IMR-90 (cell line): ENCODE results near the gene GEMIN2. TPM values are rescaled to one million over a fixed set of nuclear protein-coding genes. Genes with fewer than 3 reads are reported as not detected.

ENCODE experiments used
- ATAC-seq: fragments of 200-7000 bp; cut with Tn5 transposase; 2 replicates; pipeline ENCODE4 v1.9.1; 2020; ENCODE audit warnings: low read depth, mild to moderate bottlenecking, moderate library complexity
- Bru-seq: library from RNA; stranded (reverse); fragments of 400-500 nt; gene quantifications from one replicate; lab custom pipeline; 2021; lab: Mats Ljungman, UMichigan
- BruChase-seq, 2 experiments: library from RNA; stranded (reverse); fragments of 400-500 nt; gene quantifications; one replicate each; lab custom pipeline; 2021; lab: Mats Ljungman, UMichigan
- BruUV-seq: library from RNA; stranded (reverse); fragments of 400-500 nt; replicated peaks from 2 replicates; lab custom pipeline; 2021; lab: Mats Ljungman, UMichigan
- CTCF ChIA-PET: fragments of 300-600 bp; formaldehyde crosslinking; extraction: SDS; loops from one replicate; lab custom pipeline; 2021; ENCODE audit warnings: antibody characterized with exemption; lab: Yijun Ruan, JAX
- POLR2A ChIA-PET: fragments of 300-600 bp; sonication (Branson Sonifier 250); formaldehyde crosslinking; loops from one replicate; lab custom pipeline; 2022; ENCODE audit warnings: antibody characterized with exemption; ENCODE audit not compliant: unreplicated experiment; lab: Charles Lee
- DNase-seq: peaks from one replicate; pipeline ENCODE4 v3.0.0; 2013
- H2AFZ ChIP-seq: replicated peaks from 2 replicates; pipeline ENCODE3; 2013; ENCODE audit warnings: low read length, mild to moderate bottlenecking; ENCODE audit not compliant: poor library complexity
- H2AK5ac ChIP-seq: 2 replicates; pipeline ENCODE4 v1.6.1; 2013; ENCODE audit warnings: low read depth, low read length, inconsistent platforms
- H2AK9ac ChIP-seq: replicated peaks from 2 replicates; pipeline ENCODE3; 2013; ENCODE audit warnings: mild to moderate bottlenecking, low read depth, low read length, moderate library complexity; ENCODE audit not compliant: poor library complexity
- H2BK120ac ChIP-seq: 2 replicates; pipeline ENCODE4 v1.6.1; 2013; ENCODE audit warnings: low read depth, low read length, inconsistent platforms
- H2BK15ac ChIP-seq: 3 replicates; pipeline ENCODE4 v1.6.1; 2013; ENCODE audit warnings: low read depth, low read length, inconsistent platforms
- H2BK20ac ChIP-seq: 2 replicates; pipeline ENCODE4 v1.6.1; 2013; ENCODE audit warnings: low read depth, mild to moderate bottlenecking, inconsistent platforms, low read length, moderate library complexity
- H2BK5ac ChIP-seq: 2 replicates; pipeline ENCODE4 v1.6.1; 2013; ENCODE audit warnings: mild to moderate bottlenecking, low read depth, low read length, inconsistent platforms; ENCODE audit not compliant: poor library complexity, severe bottlenecking
- H3K14ac ChIP-seq: replicated peaks from 2 replicates; pipeline ENCODE4 v1.6.1; 2013; ENCODE audit warnings: low read depth, low read length, inconsistent platforms
- H3K18ac ChIP-seq: 2 replicates; pipeline ENCODE4 v1.6.1; 2013; ENCODE audit warnings: low read depth, low read length, control low read depth
- H3K23ac ChIP-seq: 2 replicates; pipeline ENCODE4 v1.6.1; 2013; ENCODE audit warnings: low read depth, low read length, inconsistent platforms
- H3K27ac ChIP-seq: 2 replicates; pipeline ENCODE4 v1.5.1; 2013; ENCODE audit warnings: mild to moderate bottlenecking, control low read depth, low read length; ENCODE audit not compliant: insufficient read depth
- H3K27me3 ChIP-seq: 2 replicates; pipeline ENCODE4 v1.6.1; 2013; ENCODE audit warnings: low read length; ENCODE audit not compliant: control insufficient read depth, insufficient read depth
- H3K36me3 ChIP-seq: 2 replicates; pipeline ENCODE4 v1.6.1; 2013; ENCODE audit warnings: low read length, mixed read lengths; ENCODE audit not compliant: control insufficient read depth, insufficient read depth
- H3K4ac ChIP-seq: 2 replicates; pipeline ENCODE4 v1.6.1; 2013; ENCODE audit warnings: low read depth, low read length, inconsistent platforms
- H3K4me1 ChIP-seq: 2 replicates; pipeline ENCODE4 v1.6.1; 2013; ENCODE audit warnings: low read length, mixed read lengths; ENCODE audit not compliant: control insufficient read depth, insufficient read depth
- H3K4me2 ChIP-seq: 2 replicates; pipeline ENCODE4 v1.6.1; 2013; ENCODE audit warnings: low read depth, mild to moderate bottlenecking, control low read depth, low read length, moderate library complexity
- H3K4me3 ChIP-seq: 2 replicates; pipeline ENCODE4 v1.5.1; 2013; ENCODE audit warnings: low read depth, mild to moderate bottlenecking, control low read depth, low read length, moderate library complexity; ENCODE audit not compliant: insufficient read depth
- H3K56ac ChIP-seq: 2 replicates; pipeline ENCODE4 v1.6.1; 2013; ENCODE audit warnings: low read length, inconsistent platforms; ENCODE audit not compliant: insufficient read depth; ENCODE audit errors: extremely low read depth
- H3K79me1 ChIP-seq, 2 experiments: 2 replicates each; pipeline ENCODE4 v1.6.1; 2013; ENCODE audit warnings: low read length in 2 of 2, inconsistent platforms in 1 of 2, low read depth in 1 of 2
- H3K9ac ChIP-seq: 2 replicates; pipeline ENCODE4 v1.6.1; 2013; ENCODE audit warnings: low read depth, low read length, control low read depth
- H3K9me1 ChIP-seq: 2 replicates; pipeline ENCODE4 v1.6.1; 2013; ENCODE audit warnings: low read length, inconsistent platforms; ENCODE audit not compliant: insufficient read depth
- H3K9me3 ChIP-seq: 2 replicates; pipeline ENCODE4 v1.6.1; 2013; ENCODE audit warnings: low read length; ENCODE audit not compliant: control insufficient read depth, insufficient read depth
- H4K20me1 ChIP-seq: 2 replicates; pipeline ENCODE4 v1.6.1; 2013; ENCODE audit warnings: low read length, inconsistent platforms; ENCODE audit not compliant: insufficient read depth
- H4K5ac ChIP-seq: 2 replicates; pipeline ENCODE4 v1.6.1; 2013; ENCODE audit warnings: mild to moderate bottlenecking, low read depth, low read length, control low read depth
- H4K8ac ChIP-seq, 2 experiments: 2 replicates each; pipeline ENCODE4 v1.6.1; 2013; ENCODE audit warnings: low read depth in 2 of 2, low read length in 2 of 2, control low read depth in 1 of 2, inconsistent platforms in 1 of 2
- H4K91ac ChIP-seq: 2 replicates; pipeline ENCODE4 v1.6.1; 2013; ENCODE audit warnings: low read depth, low read length, inconsistent platforms; ENCODE audit not compliant: insufficient read depth
- CEBPB ChIP-seq: IDR thresholded peaks from 2 replicates; pipeline ENCODE4 v1.6.1; 2012; ENCODE audit warnings: low read depth, low read length, improper control_type of control experiment
- CTCF ChIP-seq: conservative IDR thresholded peaks from 2 replicates; pipeline ENCODE4 v1.5.1; 2012; ENCODE audit warnings: mild to moderate bottlenecking, low read depth, low read length, improper control_type of control experiment
- FOS ChIP-seq: fragments of 150-350 bp; IDR thresholded peaks from 2 replicates; pipeline ENCODE4 v1.6.1; 2016; ENCODE audit warnings: low read depth, low read length
- MAFK ChIP-seq: IDR thresholded peaks from 2 replicates; pipeline ENCODE4 v1.6.1; 2012; ENCODE audit warnings: low read depth, low read length, improper control_type of control experiment
- MXI1 ChIP-seq: IDR thresholded peaks from 2 replicates; pipeline ENCODE4 v1.6.1; 2012; ENCODE audit warnings: low read depth, mild to moderate bottlenecking, low read length, moderate library complexity, borderline replicate concordance
- NFE2L2 ChIP-seq: fragments of 150-350 bp; IDR thresholded peaks from 2 replicates; pipeline ENCODE4 v1.6.1; 2016; ENCODE audit warnings: low read depth, mild to moderate bottlenecking, low read length
- RCOR1 ChIP-seq: IDR thresholded peaks from 2 replicates; pipeline ENCODE4 v1.6.1; 2012; ENCODE audit warnings: mild to moderate bottlenecking, low read length, improper control_type of control experiment; ENCODE audit not compliant: insufficient replicate concordance
- RFX5 ChIP-seq: IDR thresholded peaks from 2 replicates; pipeline ENCODE4 v1.8.0; 2012; ENCODE audit warnings: low read depth, mild to moderate bottlenecking, low read length, moderate library complexity
- SMC3 ChIP-seq: fragments of 150-350 bp; IDR thresholded peaks from 2 replicates; pipeline ENCODE4 v1.6.1; 2016; ENCODE audit warnings: low read depth, mild to moderate bottlenecking, antibody characterized with exemption, low read length, moderate library complexity
- WGBS, 2 experiments: methylation state at CpG; one replicate each; pipeline versions ENCODE4 v1.1.5 to v1.1.7; 2013; ENCODE audit warnings: missing lambda C conversion rate in 2 of 2; ENCODE audit not compliant: insufficient read length in 1 of 2; ENCODE audit errors: extremely low coverage in 2 of 2; 5-methylcytosine and 5-hydroxymethylcytosine counted together
- dilution Hi-C: fragments of 300-500 bp; cut with HindIII; formaldehyde crosslinking; loops from one replicate; pipeline ENCODE4 v1.14.3; 2018; ENCODE audit warnings: low sequenced_read_pairs; ENCODE audit not compliant: unreplicated experiment
- in situ Hi-C: fragments of 300-500 bp; cut with MboI; formaldehyde crosslinking; loops from 3 replicates; pipeline ENCODE4 v1.14.3; 2019; ENCODE audit warnings: low sequenced_read_pairs, inconsistent platforms, mixed read lengths
- intact Hi-C: fragments of 100-400 bp; cut with micrococcal nuclease; formaldehyde crosslinking; loops from 2 replicates; pipeline ENCODE4 v1.10.0; 2022
- long read RNA-seq: library from polyadenylated mRNA; unstranded; transcript quantifications from one replicate; pipeline ENCODE4 v2.0.0, GENCODE V29; 2021; ENCODE audit not compliant: unreplicated experiment
- polyA plus RNA-seq, 3 experiments: library from polyadenylated mRNA; depleted of rRNA; stranded (reverse); fragments of >200 nt; gene quantifications; 2 replicates each; pipeline ENCODE4 v1.2.3, GENCODE V29; 2012; ENCODE audit warnings: low replicate concordance in 1 of 3
- total RNA-seq: library from RNA; depleted of rRNA; stranded (reverse); fragments of >200 nt; gene quantifications from 2 replicates; pipeline ENCODE4 v1.2.3, GENCODE V29; 2012; rRNA removed

Gene GEMIN2
- total RNA-seq (10.6 and 12.8 TPM in 2 replicates), polyA plus RNA-seq (2012; rRNA removed) (11.2 and 11.9 TPM in 2 replicates), Bru-seq, nascent RNA (percentile 46 among the genes with signal in this experiment), BruChase-seq, experiment 1, labeled RNA remaining after a 6-hour chase (percentile 52 among the genes with signal in this experiment), BruChase-seq, experiment 2, labeled RNA remaining after a 2-hour chase (percentile 49 among the genes with signal in this experiment)
- polyA plus RNA-seq (2012; cell fraction: cytosol; rRNA removed), result 3.0 and 3.4 TPM in 2 replicates
- 3.1 and 8.4 TPM in 2 replicates for polyA plus RNA-seq (2012; cell fraction: nucleus; rRNA removed; ENCODE audit: low replicate concordance)
- long read RNA-seq, transcript GEMIN2-202 (10 exons, 1,420 nt), result major isoform, 7 of 13 reads
- long read RNA-seq, partial matches to known transcripts, result 0 of 13 reads
- long read RNA-seq, other reads (novel, unspliced or antisense), result 4 of 13 reads

- Histone ChIP-seq H3K56ac (peak within 1 kb of the TSS; percentile 77), H3K36me3 (0 out of 2 replicates have a peak, but pooled peaks cover 3% of the 10 kb centered on the region), H4K20me1 (no peaks in the 10 kb centered on the region), H3K9ac (peak within 1 kb of the TSS; percentile 71), H2BK5ac (peak within 1 kb of the TSS; percentile 58), H2AK9ac (peak within 1 kb of the TSS; percentile 79), H3K4me2 (peak within 1 kb of the TSS; percentile 82), H3K18ac (no peak within 1 kb of the TSS; the same call in 1 of the 2 replicates), H2BK15ac (no peak within 1 kb of the TSS), H3K4ac (peak within 1 kb of the TSS; percentile 71), H3K23ac (peak within 1 kb of the TSS; percentile 84), H4K8ac (peak within 1 kb of the TSS; percentile 79 to 97), H3K4me3 (peak within 1 kb of the TSS; percentile 83), H3K14ac (peak within 1 kb of the TSS; percentile 81), H3K79me1 (peaks cover 0 to 11% of the 10 kb centered on the region in 2 experiments; a peak in 2 of 4 replicates), H2AFZ (peak within 1 kb of the TSS; percentile 95), H3K9me1 (no peaks in the 10 kb centered on the region), H2AK5ac (no peak within 1 kb of the TSS), H2BK20ac (no peak within 1 kb of the TSS), H3K27ac (peak within 1 kb of the TSS; percentile 47), H3K9me3 (no peaks in the 10 kb centered on the region), H4K5ac (peak within 1 kb of the TSS; percentile 88), H3K27me3 (no peaks in the 10 kb centered on the region), H3K4me1 (0 out of 2 replicates have a peak, but pooled peaks cover 1% of the 10 kb centered on the region), H2BK120ac (peak within 1 kb of the TSS; percentile 60; the same call in 1 of the 2 replicates), H4K91ac (peak within 1 kb of the TSS; percentile 68)
- TSS peak; percentile 70 for BruUV-seq
- ChIA-PET CTCF (interaction anchor here (0.6 kb wide), 1 partner anchor 1875 kb away, joined by 3 read pairs; no protein-coding TSS in a partner anchor), POLR2A (interaction anchor here (1.9 kb wide), 1 partner anchor 12 kb away, joined by 13 read pairs; the partner anchor contains the start of gene SEC23A)
- in situ Hi-C loops, result loop anchor here (5.0 kb wide), 1 partner anchor 258 kb away; no protein-coding TSS in a partner anchor
- dilution Hi-C loops, result no loop called here
- DNase-seq (peak; percentile 91), ATAC-seq (peak; percentile 99)
- TF ChIP-seq RFX5, result no peak
- no peak for TF ChIP-seq SMC3
- TF ChIP-seq RCOR1, result no peak
- TF ChIP-seq NFE2L2, result no peak
- TF ChIP-seq CTCF, result no peak
- TF ChIP-seq MAFK, result no peak
- 0 out of 2 replicates have a peak, but pooled peaks have one; percentile 51 for TF ChIP-seq MXI1
- 0 out of 2 replicates have a peak, but pooled peaks have one; percentile 13 for TF ChIP-seq CEBPB
- no peak for TF ChIP-seq FOS
- WGBS, 2 experiments, result 1% methylated on average over 24 of the region's 40 CpGs; no CpG with 5 or more reads in 1 of the 2 experiments
- intact Hi-C loops, result loop anchor here (2.0 kb wide), 1 partner anchor 255 kb away; no protein-coding TSS in a partner anchor
These were observed at the start of gene GEMIN2 for GRCh38 chr14:39114073-39114838. TSS of gene GEMIN2 (plus strand) at chr14:39114323. CDS start at chr14:39114339, 16 bp downstream.
